Trophoblast cell (in vitro differentiated cells and primary cell): ENCODE data around the gene SARS1.

ENCODE experiments used
- DNase-seq, 2 donors: peaks; one replicate each; pipeline ENCODE4 v3.0.0-alpha.2; 2016
- H2AFZ ChIP-seq: 2 replicates; pipeline ENCODE4 v1.6.1; 2013; ENCODE audit warnings: low read length, moderate library complexity, mild to moderate bottlenecking; ENCODE audit not compliant: insufficient read depth, poor library complexity
- H2AK5ac ChIP-seq: 2 replicates; pipeline ENCODE4 v1.6.1; 2013; ENCODE audit warnings: mild to moderate bottlenecking, low read length
- H2BK120ac ChIP-seq: 2 replicates; pipeline ENCODE4 v1.6.1; 2013; ENCODE audit warnings: low read length, mild to moderate bottlenecking, moderate library complexity; ENCODE audit not compliant: insufficient read depth, poor library complexity
- H2BK12ac ChIP-seq: 2 replicates; pipeline ENCODE4 v1.6.1; 2013; ENCODE audit warnings: mild to moderate bottlenecking, low read length, moderate library complexity
- H2BK5ac ChIP-seq: 2 replicates; pipeline ENCODE4 v1.6.1; 2013; ENCODE audit warnings: low read length, low read depth, moderate library complexity, mild to moderate bottlenecking; ENCODE audit not compliant: poor library complexity
- H3K14ac ChIP-seq: 2 replicates; pipeline ENCODE4 v1.6.1; 2013; ENCODE audit warnings: mild to moderate bottlenecking, low read length
- H3K18ac ChIP-seq: 2 replicates; pipeline ENCODE4 v1.6.1; 2013; ENCODE audit warnings: mild to moderate bottlenecking, low read length
- H3K23ac ChIP-seq: 2 replicates; pipeline ENCODE4 v1.6.1; 2013; ENCODE audit warnings: low read length
- H3K27ac ChIP-seq: 2 replicates; pipeline ENCODE4 v1.5.1; 2013; ENCODE audit warnings: low read depth, mild to moderate bottlenecking, inconsistent platforms, low read length, moderate library complexity
- H3K27me3 ChIP-seq: 2 replicates; pipeline ENCODE4 v1.6.1; 2013; ENCODE audit warnings: inconsistent platforms, mild to moderate bottlenecking, low read length, moderate library complexity; ENCODE audit not compliant: insufficient read depth
- H3K36me3 ChIP-seq, 2 experiments: 1 replicate in 1 of 2; 2 replicates in 1 of 2; pipeline ENCODE4 v1.6.1; 2013; ENCODE audit warnings: low read length in 2 of 2, mild to moderate bottlenecking in 2 of 2, moderate library complexity in 1 of 2; ENCODE audit not compliant: insufficient read depth in 2 of 2, control insufficient read depth in 1 of 2
- H3K4ac ChIP-seq: 2 replicates; pipeline ENCODE4 v1.6.1; 2013; ENCODE audit warnings: low read depth, mild to moderate bottlenecking, low read length, moderate library complexity
- H3K4me1 ChIP-seq, 2 experiments: 1 replicate in 1 of 2; 2 replicates in 1 of 2; pipeline ENCODE4 v1.6.1; 2013; ENCODE audit warnings: low read length in 2 of 2, mild to moderate bottlenecking in 2 of 2, moderate library complexity in 1 of 2; ENCODE audit not compliant: insufficient read depth in 2 of 2, control insufficient read depth in 1 of 2
- H3K4me2 ChIP-seq: 2 replicates; pipeline ENCODE4 v1.6.1; 2013; ENCODE audit warnings: inconsistent platforms, mild to moderate bottlenecking, low read length, moderate library complexity
- H3K4me3 ChIP-seq: 2 replicates; pipeline ENCODE4 v1.5.1; 2013; ENCODE audit warnings: mild to moderate bottlenecking, low read depth, low read length, inconsistent platforms
- H3K79me1 ChIP-seq: one replicate; pipeline ENCODE4 v1.6.1; 2013; ENCODE audit warnings: low read length
- H3K79me2 ChIP-seq: 2 replicates; pipeline ENCODE4 v1.6.1; 2013; ENCODE audit warnings: low read length, mild to moderate bottlenecking; ENCODE audit not compliant: control insufficient read depth, insufficient read depth, poor library complexity
- H3K9ac ChIP-seq: 2 replicates; pipeline ENCODE4 v1.6.1; 2013; ENCODE audit warnings: mild to moderate bottlenecking, low read length
- H3K9me3 ChIP-seq: 2 replicates; pipeline ENCODE4 v1.6.1; 2013; ENCODE audit warnings: low read depth, mild to moderate bottlenecking, control low read depth, inconsistent platforms, low read length; ENCODE audit not compliant: insufficient read depth
- H4K12ac ChIP-seq: 2 replicates; pipeline ENCODE4 v1.6.1; 2013; ENCODE audit warnings: low read depth, mild to moderate bottlenecking, low read length, moderate library complexity
- H4K8ac ChIP-seq: 2 replicates; pipeline ENCODE4 v1.6.1; 2013; ENCODE audit warnings: low read depth, mild to moderate bottlenecking, low read length, moderate library complexity
- H4K91ac ChIP-seq: one replicate; pipeline ENCODE4 v1.6.1; 2013; ENCODE audit warnings: low read depth, mild to moderate bottlenecking, low read length, moderate library complexity
- WGBS: extraction: QIAGEN DNeasy Blood & Tissue Kit; methylation state at CpG from one replicate; pipeline ENCODE4 v1.1.7; 2013; ENCODE audit warnings: missing lambda C conversion rate; ENCODE audit not compliant: insufficient read length, insufficient coverage; ENCODE audit errors: extremely low coverage; 5-methylcytosine and 5-hydroxymethylcytosine counted together

Gene SARS1

GRCh38 chr1:109192433-109192832, 21.3 kb upstream of the SARS1 start:
- Histone ChIP-seq H3K36me3 (no peaks in the 10 kb centered on the region), H4K91ac (no peak overlapping the region), H2BK12ac (no peak overlapping the region), H2BK5ac (no peak overlapping the region), H3K9me3 (no peaks in the 10 kb centered on the region), H4K12ac (no peak overlapping the region), H3K27ac (no peak overlapping the region), H3K4ac (no peak overlapping the region), H3K4me1 (peaks cover 0 to under 1% of the 10 kb centered on the region in 2 experiments), H3K18ac (no peak overlapping the region), H3K4me2 (no peak overlapping the region), H3K14ac (no peak overlapping the region), H3K23ac (no peak overlapping the region), H3K4me3 (no peak overlapping the region), H3K9ac (no peak overlapping the region), H2AFZ (no peak overlapping the region), H4K8ac (no peak overlapping the region), H3K27me3 (no peaks in the 10 kb centered on the region), H2BK120ac (no peak overlapping the region), H3K79me1 (peaks cover 7% of the 10 kb centered on the region), H3K79me2 (no peaks in the 10 kb centered on the region), H2AK5ac (no peak overlapping the region)
- DNase-seq = no peak
- no CpG with 5 or more reads among the region's 4 CpGs for WGBS

- Histone ChIP-seq H2AK5ac (no peak overlapping the region), H3K79me1 (peaks cover 16% of the 10 kb centered on the region), H4K91ac (peak overlapping the region; percentile 7), H2AFZ (no peak overlapping the region), H3K4me3 (no peak overlapping the region), H3K14ac (no peak overlapping the region), H2BK120ac (no peak overlapping the region), H3K4me1 (peaks cover 11 to 14% of the 10 kb centered on the region in 2 experiments), H3K23ac (no peak overlapping the region), H3K18ac (no peak overlapping the region), H3K36me3 (no peaks in the 10 kb centered on the region), H3K9ac (no peak overlapping the region), H2BK12ac (peak overlapping the region; percentile 46), H2BK5ac (no peak overlapping the region), H4K8ac (no peak overlapping the region), H3K27me3 (no peaks in the 10 kb centered on the region), H3K27ac (no peak overlapping the region), H3K79me2 (no peaks in the 10 kb centered on the region), H3K4ac (no peak overlapping the region), H3K9me3 (no peaks in the 10 kb centered on the region), H4K12ac (no peak overlapping the region), H3K4me2 (no peak overlapping the region)
- WGBS = no CpG with 5 or more reads among the region's 14 CpGs
- peak in 1 of 2 donors; percentile 68 for DNase-seq
Measured at GRCh38 chr1:109193653-109194590, 19.8 kb upstream of the SARS1 start.

- Histone ChIP-seq H3K9me3 (no peaks in the 10 kb centered on the region), H4K8ac (peak overlapping the region; percentile 50), H3K4me1 (peaks cover 17 to 22% of the 10 kb centered on the region in 2 experiments), H3K4me3 (no peak overlapping the region), H4K12ac (no peak overlapping the region), H3K4ac (no peak overlapping the region), H2BK12ac (peak overlapping the region; percentile 39), H3K4me2 (peak overlapping the region; percentile 34), H2AK5ac (no peak overlapping the region), H3K27ac (peak overlapping the region; percentile 89), H3K23ac (no peak overlapping the region), H3K27me3 (no peaks in the 10 kb centered on the region), H2BK120ac (peak overlapping the region; percentile 67), H2AFZ (no peak overlapping the region), H4K91ac (peak overlapping the region; percentile 43), H3K18ac (peak overlapping the region; percentile 10), H3K79me2 (no peaks in the 10 kb centered on the region), H3K36me3 (no peaks in the 10 kb centered on the region), H3K79me1 (peaks cover 18% of the 10 kb centered on the region), H2BK5ac (peak overlapping the region; percentile 65), H3K9ac (no peak overlapping the region), H3K14ac (peak overlapping the region; percentile 8)
- WGBS = no CpG with 5 or more reads among the region's 10 CpGs
- DNase-seq = peak; percentile 86 to 91
Measured at GRCh38 chr1:109197158-109198042, 16.3 kb upstream of the SARS1 start.

DNA sequence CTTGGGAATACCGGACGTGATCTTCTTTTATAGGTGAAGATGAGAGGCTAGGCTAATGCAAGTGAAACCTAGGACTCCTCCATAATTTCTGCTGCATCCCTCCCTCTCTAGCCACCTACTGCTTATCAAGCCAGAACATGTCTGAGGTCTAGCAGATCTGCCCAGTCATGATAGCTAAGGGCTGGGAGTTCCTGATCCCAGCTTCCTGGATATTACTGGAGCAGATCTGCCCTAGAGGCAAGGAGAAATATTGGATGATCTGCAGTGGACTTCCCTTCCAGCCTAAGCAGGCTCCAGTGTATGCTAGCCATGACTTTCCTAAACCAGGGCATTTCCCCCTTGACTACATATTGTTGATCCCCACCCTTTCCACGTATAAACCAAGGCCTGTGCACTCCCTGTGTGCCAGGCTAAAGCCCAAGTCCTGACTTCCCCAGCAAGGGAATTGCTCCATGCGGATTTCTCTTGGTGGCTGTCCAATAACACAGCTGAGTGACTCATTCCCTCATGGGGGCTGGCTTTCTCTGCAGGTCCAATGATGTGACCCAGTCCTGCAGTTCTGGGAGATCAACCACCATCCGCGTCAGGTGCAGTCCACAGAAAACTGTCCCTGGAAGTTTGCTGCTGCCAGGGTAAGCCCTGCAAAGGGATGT, 15.5 kb upstream of the SARS1 start:
- Histone ChIP-seq H3K9me3 (no peaks in the 10 kb centered on the region), H3K4ac (peak overlapping the region; percentile 34), H3K36me3 (no peaks in the 10 kb centered on the region), H2AFZ (no peak overlapping the region), H2BK5ac (peak overlapping the region; percentile 65), H3K4me3 (no peak overlapping the region), H4K12ac (no peak overlapping the region), H3K23ac (no peak overlapping the region), H3K14ac (peak overlapping the region; percentile 8), H3K79me2 (no peaks in the 10 kb centered on the region), H3K27ac (peak overlapping the region; percentile 79), H3K18ac (peak overlapping the region; percentile 80), H4K91ac (peak overlapping the region; percentile 40), H3K79me1 (peaks cover 18% of the 10 kb centered on the region), H3K4me2 (peak overlapping the region; percentile 13), H3K9ac (no peak overlapping the region), H2AK5ac (peak overlapping the region; percentile 71), H4K8ac (peak overlapping the region; percentile 50), H3K27me3 (no peaks in the 10 kb centered on the region), H3K4me1 (peaks cover 17 to 22% of the 10 kb centered on the region in 2 experiments), H2BK12ac (peak overlapping the region; percentile 75), H2BK120ac (peak overlapping the region; percentile 67)
- WGBS = no CpG with 5 or more reads among the region's 6 CpGs
- DNase-seq = peak; percentile 49 to 65
